GM18519 (cell line): ENCODE data around the gene PANX3.
A peak's percentile ranks its signal among the peaks of the same experiment; 100 is the strongest.

ENCODE experiments used
- ATAC-seq: cut with Tn5 transposase; IDR thresholded peaks from one replicate; pipeline ENCODE4 v1.9.1; 2021; ENCODE audit warnings: mild to moderate bottlenecking, moderate library complexity; ENCODE audit not compliant: unreplicated experiment, low FRiP score

The PANX3 gene

DNA sequence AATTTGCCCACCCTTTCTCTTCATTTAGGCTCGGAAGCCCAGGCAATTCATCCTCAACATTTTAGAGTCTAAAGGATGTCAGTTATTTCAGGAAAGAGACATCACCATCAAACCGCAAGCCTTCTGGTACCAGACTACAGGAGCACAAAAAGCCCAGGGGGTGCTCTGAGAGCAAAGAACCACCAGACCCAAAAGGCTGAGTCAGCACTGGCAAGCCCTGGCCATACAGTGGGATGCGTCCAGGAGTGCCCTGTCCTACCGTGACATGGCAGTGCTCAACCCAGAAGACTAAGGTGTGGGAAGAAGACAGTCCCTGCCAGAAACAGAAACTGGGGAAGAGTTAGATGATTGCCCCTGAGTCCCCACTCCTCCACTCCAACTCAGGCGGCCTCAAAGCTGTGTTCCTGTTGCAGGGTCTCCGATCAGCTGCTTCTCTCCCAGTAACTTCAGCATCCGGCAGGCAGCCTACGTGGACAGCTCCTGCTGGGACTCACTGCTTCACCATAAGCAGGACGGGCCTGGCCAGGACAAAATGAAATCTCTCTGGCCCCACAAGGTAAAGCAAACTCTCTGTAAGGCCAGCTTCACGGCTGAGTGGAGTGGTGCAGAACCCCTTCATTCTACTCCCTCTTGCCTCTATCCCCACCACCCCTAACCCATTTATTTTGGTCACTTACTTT is 1.5 kb downstream of the PANX3 start:
- no peak for ATAC-seq

- no peak for ATAC-seq
Observed at GRCh38 chr11:124618863-124619262, 7.6 kb downstream of the PANX3 start.

DNA sequence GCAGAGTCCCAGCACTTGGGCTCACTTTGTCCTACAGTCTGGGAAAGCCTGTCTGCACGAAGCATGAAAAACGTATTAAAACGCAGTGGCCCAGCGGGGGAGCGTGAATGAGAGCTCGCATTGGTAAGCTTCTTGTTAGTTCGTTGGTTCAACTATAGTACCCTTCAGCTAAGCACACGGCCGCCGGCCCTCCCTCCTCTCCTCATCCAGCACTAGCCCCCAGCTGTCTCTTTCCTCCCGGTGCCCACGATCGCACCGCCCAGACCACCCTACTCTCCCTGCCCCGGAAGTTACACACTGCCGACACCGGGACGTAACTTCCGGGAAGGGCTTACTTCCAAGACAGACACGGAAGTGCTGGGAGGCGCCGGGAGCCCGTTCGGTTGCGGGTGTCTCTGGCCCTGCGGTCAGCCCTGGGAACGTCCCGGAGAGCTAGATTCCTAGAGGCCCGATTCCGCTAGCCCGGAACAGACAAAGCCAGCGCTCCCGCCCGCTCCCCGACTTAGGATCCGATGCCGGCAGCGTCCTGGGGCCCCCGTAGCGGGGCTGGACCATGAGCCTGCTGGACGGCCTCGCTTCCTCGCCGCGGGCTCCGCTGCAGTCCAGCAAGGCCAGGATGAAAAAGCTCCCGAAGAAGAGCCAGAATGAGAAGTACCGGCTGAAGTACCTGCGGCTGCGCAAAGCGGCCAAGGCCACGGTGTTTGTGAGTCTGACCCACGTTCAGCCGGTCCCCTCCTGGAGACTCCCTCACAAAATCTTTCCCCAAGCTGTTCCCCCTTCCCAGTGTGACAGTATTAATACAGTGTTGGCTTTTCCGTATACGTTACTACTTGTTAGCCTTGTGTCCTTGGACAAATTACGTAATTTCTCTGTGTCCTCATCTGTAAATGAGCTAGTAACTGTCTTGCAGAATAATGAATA is 11.6 kb downstream of the PANX3 start, which contains the start of gene TBRG1:
TSS of gene TBRG1 (plus strand) at position 334 of the 921 bp plus-strand sequence. CDS start at position 554, 220 bp downstream.
- ATAC-seq: peak; percentile 95

DNA sequence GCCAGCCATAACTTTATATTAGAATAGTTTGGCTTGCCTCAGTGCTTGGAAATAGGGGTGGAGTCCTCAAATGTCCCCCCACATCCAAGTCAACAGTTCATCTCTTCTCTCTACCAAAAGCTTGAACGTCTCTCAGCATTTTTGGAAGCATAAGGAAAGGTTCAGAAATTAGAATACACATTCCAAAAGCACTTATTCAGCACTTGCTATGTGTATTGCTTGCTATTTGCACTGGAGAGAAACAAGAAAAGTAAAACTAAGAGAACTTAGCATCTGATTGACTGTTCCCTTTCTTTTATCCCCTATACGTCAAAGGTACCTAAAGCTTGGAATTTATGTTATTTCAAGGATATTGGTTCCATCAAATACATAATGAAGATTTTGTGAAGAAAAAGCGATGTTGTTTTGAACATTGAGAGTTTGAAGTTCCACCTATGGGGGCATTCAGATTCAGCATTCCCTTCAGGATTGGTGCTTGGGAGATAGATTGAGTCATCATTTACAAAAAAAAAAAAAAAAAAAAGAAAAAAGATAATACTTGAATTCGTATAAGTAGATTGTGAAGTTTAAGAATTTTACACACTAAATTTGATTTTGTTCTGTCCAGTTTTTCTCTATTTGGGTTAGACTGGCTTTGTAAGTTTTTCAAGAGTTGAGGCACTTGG is 12.8 kb downstream of the PANX3 start:
- no peak for ATAC-seq

DNA sequence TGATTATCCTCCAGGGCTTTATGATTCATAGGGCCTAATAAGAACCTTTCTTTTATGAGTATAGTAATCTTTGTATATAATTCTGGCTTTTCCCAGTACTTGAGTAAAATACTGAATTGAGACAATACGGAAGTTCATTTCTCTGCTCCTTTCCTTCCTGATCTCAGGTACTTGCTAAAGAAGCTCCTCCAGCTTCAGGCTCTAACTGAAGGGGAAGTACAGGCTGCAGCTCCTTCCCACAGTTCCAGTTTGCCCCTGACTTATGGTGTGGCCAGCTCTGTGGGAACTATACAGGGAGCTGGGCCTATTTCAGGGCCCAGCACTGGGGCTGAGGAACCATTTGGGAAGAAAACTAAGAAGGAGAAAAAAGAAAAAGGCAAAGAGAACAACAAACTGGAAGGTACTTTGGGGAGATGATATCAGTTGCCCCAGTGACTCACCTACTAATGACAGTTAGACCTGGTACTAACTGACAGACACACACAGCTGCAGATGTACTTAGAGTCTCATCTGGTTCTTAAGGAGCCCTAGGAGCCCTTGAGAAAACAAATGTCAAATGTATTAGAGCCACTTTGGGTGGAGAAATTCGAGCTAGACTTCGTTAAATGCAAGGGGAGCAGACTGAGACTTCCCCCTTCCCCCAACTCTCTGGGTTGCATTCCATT is 14.4 kb downstream of the PANX3 start:
- no peak for ATAC-seq

DNA sequence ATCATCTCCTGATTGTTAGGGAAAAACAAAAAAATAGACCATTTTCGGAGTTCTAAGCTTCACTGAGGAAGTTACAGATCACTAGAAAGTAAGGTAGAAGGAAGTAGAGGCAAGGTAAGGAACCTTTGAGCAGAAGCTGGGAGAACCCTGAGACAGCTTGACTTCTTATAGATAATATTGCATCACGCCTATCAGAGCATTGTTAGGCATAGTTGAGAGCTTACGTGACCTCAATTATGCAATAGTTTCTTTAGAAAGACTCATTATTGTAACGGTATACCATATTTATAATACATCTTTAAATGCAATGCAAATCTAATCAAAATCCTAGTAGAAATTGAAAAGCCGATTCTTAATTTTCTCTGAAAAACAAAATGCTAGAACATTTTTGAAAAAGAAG is 16.3 kb downstream of the PANX3 start:
- no peak for ATAC-seq

- ATAC-seq: no peak
Observed at GRCh38 chr11:124629961-124630360, 18.7 kb downstream of the PANX3 start.

GRCh38 chr11:124633355-124633754 is 22.1 kb downstream of the PANX3 start:
- no peak for ATAC-seq

DNA sequence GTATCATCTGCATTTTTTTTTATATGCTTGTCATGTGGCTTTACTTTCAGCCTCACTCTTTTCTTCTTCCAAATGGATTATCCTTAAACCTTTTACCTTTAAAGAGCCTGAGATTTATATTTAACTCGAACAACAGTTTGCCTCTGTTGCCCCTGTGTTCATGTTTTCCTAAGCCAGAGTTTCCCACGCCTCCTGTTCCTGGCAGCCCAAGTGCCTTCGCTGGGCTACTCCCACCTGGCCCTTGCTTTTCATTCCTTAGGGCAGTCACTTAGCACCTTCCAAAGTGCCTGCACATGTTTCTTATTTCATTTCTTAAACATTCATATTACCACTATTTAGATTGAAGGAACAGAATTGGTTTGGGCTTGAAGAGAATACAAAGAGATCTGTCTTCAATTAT is 24.7 kb downstream of the PANX3 start:
- no peak for ATAC-seq

- no peak for ATAC-seq
Observed at GRCh38 chr11:124638500-124638899, 27.3 kb downstream of the PANX3 start.

GRCh38 chr11:124639186-124639585 is 28.0 kb downstream of the PANX3 start:
- ATAC-seq: no peak

- ATAC-seq: no peak
Observed at GRCh38 chr11:124640666-124641065, 29.4 kb downstream of the PANX3 start.

DNA sequence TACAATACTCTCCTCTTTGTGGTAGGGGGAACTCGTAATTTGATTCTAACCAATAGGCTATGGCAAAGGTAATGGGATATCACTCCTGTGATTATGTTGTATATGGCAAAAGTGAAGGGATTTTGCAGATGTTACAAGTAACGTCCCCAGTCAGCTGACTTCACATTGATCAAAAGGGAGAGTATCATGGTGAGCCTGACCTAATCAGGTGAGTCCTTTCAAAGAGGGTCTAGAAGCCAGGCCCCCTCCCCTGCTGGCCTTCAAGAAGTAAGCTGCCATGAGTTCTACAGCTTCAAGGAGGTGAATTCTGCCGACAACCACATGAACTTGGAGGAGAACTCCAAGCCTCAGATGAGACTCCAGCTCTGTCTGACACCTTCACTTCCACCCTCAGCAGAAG is 31.4 kb downstream of the PANX3 start:
- no peak for ATAC-seq

DNA sequence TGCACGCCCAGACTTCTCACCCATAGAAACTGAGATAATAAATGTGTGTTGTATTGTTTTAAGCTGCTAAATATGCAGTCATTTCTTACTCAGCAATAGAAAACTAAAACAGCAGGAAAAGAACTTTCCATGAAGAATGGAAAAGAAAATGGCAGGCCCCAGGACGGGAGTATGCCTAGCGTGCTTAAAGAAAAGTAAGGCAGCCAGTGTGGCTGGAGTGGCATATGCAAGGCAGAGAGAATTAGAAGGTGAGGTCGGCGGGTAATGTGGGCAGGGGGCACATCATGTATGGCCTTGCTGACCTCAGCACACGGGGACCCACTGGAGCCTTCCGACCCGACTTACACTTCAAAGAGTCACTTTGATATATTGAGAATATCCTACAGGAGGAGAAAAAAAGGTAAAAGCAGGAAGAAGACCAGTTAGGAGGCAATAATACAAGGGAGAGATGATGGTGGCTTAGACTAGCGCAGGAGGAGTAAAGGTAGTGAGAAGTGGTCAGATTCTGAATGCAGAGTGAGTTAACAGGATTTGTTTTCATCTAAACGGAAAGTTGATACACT is 31.9 kb downstream of the PANX3 start:
- no peak for ATAC-seq

DNA sequence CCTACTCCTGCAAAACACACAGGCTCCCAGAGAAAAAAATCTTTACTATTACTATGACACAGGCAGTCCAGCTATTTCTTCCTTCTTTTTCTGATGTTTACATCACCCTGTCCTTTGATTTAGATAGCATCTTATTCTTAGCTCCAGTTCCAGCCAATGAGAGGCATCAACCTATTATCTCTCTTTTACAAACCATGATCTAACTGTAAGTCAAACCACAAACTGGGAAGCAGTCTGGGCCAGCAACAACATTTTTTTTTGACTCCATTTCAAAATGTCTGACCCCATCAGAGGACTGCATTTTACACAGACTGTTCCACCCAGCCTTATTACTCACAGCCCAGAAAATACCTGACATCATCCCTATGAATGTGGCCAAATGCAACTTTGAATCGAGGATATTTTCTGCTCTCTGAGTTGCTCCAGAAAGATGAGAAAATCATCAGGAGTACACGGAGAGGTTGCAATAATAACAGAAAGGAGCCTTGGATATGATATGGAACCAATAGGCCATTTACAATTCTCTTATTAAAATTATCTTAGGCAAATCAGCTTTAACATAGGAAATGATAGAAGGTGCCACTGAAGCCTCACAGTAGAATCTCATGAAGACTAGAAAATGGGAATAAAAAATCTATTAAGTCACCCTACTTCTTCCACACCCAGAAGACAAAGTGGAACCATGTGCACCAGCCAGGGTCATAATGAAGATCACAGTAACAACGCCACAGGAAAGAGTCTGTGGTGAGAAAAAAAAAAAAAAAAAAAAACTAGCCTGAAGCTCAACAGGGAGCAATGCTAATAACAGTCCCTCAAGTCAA is 32.6 kb downstream of the PANX3 start:
- no peak for ATAC-seq

- no peak for ATAC-seq
Observed at GRCh38 chr11:124644426-124645280, 33.4 kb downstream of the PANX3 start.

DNA sequence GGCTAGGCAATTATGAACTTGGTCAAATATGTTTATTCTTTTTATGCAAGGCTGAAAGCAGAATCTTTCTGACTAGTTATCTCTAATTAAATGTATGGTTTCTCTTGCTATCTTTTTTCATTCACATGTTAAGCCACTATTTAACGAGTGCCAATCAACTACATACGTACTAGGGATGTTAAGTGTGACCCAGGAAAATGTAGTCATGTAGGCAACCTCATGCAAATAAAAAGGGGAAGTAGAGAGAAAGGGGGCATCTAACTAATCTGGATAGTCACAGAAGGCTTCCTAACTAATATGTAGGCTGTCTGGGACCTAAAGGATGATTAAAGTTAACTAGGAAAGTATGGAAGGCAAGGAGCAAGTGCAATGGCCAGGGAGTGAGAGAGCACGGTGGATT is 34.9 kb downstream of the PANX3 start:
- no peak for ATAC-seq

DNA sequence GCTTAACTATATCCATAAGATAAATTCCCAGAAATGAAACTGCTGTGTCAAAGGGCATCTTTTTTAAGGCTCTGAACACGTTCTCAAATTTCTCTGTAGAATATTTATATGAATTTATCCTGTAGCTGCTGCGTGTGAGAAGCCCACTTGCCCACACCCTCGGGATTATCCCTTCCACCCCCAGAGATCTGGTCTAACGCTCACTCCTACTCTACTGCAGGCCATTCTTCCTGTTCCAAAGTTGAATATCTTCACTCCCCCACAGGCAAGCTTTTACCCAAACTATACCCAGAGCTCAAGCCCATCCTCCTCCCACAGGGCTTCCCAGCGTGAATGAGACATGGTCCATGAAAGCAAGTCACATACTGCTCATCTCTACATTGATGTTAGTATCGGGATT is 37.4 kb downstream of the PANX3 start:
- no peak for ATAC-seq
